ENCODE results near the gene CRADD.
"Not testable (repeated sequence)": the region's sequence is repeated elsewhere in the genome, so short reads cannot be mapped to it uniquely, and the experiment has no call there.

The CRADD gene

GRCh38 chr12:93756288-93756687 lies 79.1 kb downstream of the CRADD start:
- no peak for DNase-seq (ENCODE audit: low read depth in 2 of 3, low spot score in 2 of 3)

GRCh38 chr12:93757792-93758694 lies 80.9 kb downstream of the CRADD start:
- DNase-seq (ENCODE audit: low read depth in 2 of 3, low spot score in 2 of 3): no peak

- no peak for DNase-seq (ENCODE audit: low read depth in 2 of 3, low spot score in 2 of 3)
Measured at GRCh38 chr12:93758801-93759373, 81.7 kb downstream of the CRADD start.

- no peak for DNase-seq (ENCODE audit: low read depth in 2 of 3, low spot score in 2 of 3)
Measured at GRCh38 chr12:93759512-93760081, 82.4 kb downstream of the CRADD start.

- no peak for DNase-seq (ENCODE audit: low read depth in 2 of 3, low spot score in 2 of 3)
Measured at GRCh38 chr12:93760275-93760875, 83.2 kb downstream of the CRADD start.

GRCh38 chr12:93762059-93762719 lies 85.0 kb downstream of the CRADD start:
- DNase-seq (ENCODE audit: low read depth in 2 of 3, low spot score in 2 of 3): no peak

- DNase-seq (ENCODE audit: low read depth in 2 of 3, low spot score in 2 of 3): no peak
Measured at GRCh38 chr12:93762912-93763553, 85.9 kb downstream of the CRADD start.

GRCh38 chr12:93763746-93764147 lies 86.6 kb downstream of the CRADD start:
- DNase-seq (ENCODE audit: low read depth in 2 of 3, low spot score in 2 of 3): no peak

- DNase-seq (ENCODE audit: low read depth in 2 of 3, low spot score in 2 of 3): no peak
Measured at GRCh38 chr12:93766371-93766770, 89.2 kb downstream of the CRADD start.

- DNase-seq (ENCODE audit: low read depth in 2 of 3, low spot score in 2 of 3): no peak
Measured at GRCh38 chr12:93766796-93767523, 89.8 kb downstream of the CRADD start.

- DNase-seq (ENCODE audit: low read depth in 2 of 3, low spot score in 2 of 3): no peak
Measured at GRCh38 chr12:93767524-93767863, 90.3 kb downstream of the CRADD start.

GRCh38 chr12:93772003-93772700 lies 95.0 kb downstream of the CRADD start:
- DNase-seq (ENCODE audit: low read depth in 2 of 3, low spot score in 2 of 3): no peak

- no peak for DNase-seq (ENCODE audit: low read depth in 2 of 3, low spot score in 2 of 3)
Measured at GRCh38 chr12:93773122-93773871, 96.1 kb downstream of the CRADD start.

- no peak for DNase-seq (ENCODE audit: low read depth in 2 of 3, low spot score in 2 of 3)
Measured at GRCh38 chr12:93776581-93777018, 99.4 kb downstream of the CRADD start.

GRCh38 chr12:93777254-93777653 lies 100.1 kb downstream of the CRADD start:
- DNase-seq (ENCODE audit: low read depth in 2 of 3, low spot score in 2 of 3): no peak

- DNase-seq (ENCODE audit: low read depth in 2 of 3, low spot score in 2 of 3): no peak
Measured at GRCh38 chr12:93778306-93778705, 101.1 kb downstream of the CRADD start.

- no peak for DNase-seq (ENCODE audit: low read depth in 2 of 3, low spot score in 2 of 3)
Measured at GRCh38 chr12:93778766-93779165, 101.6 kb downstream of the CRADD start.

GRCh38 chr12:93780101-93780641 lies 103.0 kb downstream of the CRADD start:
- DNase-seq (ENCODE audit: low read depth in 2 of 3, low spot score in 2 of 3): no peak

- not testable (repeated sequence) for DNase-seq (ENCODE audit: low read depth in 2 of 3, low spot score in 2 of 3)
Measured at GRCh38 chr12:93780886-93781285, 103.7 kb downstream of the CRADD start.

Data from activated CD8-positive, alpha-beta memory T cell treated with anti-CD3 and anti-CD28 coated beads for 48 hours (primary cell).